Mucosa of stomach (tissue), 1 donor: ENCODE measurements around the gene HILPDA.
"Not testable (repeated sequence)": the region's sequence is repeated elsewhere in the genome, so short reads cannot be mapped to it uniquely, and the experiment has no call there.

ENCODE experiments used
- H3K27me3 ChIP-seq: one replicate; pipeline ENCODE4 v1.7.0; 2013; ENCODE audit warnings: mild to moderate bottlenecking, low read length; ENCODE audit not compliant: control insufficient read depth, insufficient read depth
- H3K36me3 ChIP-seq: one replicate; pipeline ENCODE4 v1.7.0; 2013; ENCODE audit warnings: low read length; ENCODE audit not compliant: control insufficient read depth, insufficient read depth
- H3K4me1 ChIP-seq: one replicate; pipeline ENCODE4 v1.7.0; 2013; ENCODE audit warnings: mild to moderate bottlenecking, low read length; ENCODE audit not compliant: control insufficient read depth, insufficient read depth
- H3K4me3 ChIP-seq: one replicate; pipeline ENCODE4 v1.7.0; 2013; ENCODE audit warnings: low read length
- H3K9ac ChIP-seq: one replicate; pipeline ENCODE4 v1.7.0; 2013; ENCODE audit warnings: mild to moderate bottlenecking, low read length, moderate library complexity
- H3K9me3 ChIP-seq: one replicate; pipeline ENCODE4 v1.7.0; 2013; ENCODE audit warnings: mild to moderate bottlenecking, low read length, moderate library complexity; ENCODE audit not compliant: control insufficient read depth
- donor health status: Pancreatic carcinoma.

HILPDA gene

GRCh38 chr7:128488134-128488533 lies 32.5 kb downstream of the HILPDA start:
- H3K4me3 ChIP-seq, H3K9ac ChIP-seq, H3K9me3 ChIP-seq, H3K36me3 ChIP-seq, H3K4me1 ChIP-seq, H3K27me3 ChIP-seq: not testable (repeated sequence)

DNA sequence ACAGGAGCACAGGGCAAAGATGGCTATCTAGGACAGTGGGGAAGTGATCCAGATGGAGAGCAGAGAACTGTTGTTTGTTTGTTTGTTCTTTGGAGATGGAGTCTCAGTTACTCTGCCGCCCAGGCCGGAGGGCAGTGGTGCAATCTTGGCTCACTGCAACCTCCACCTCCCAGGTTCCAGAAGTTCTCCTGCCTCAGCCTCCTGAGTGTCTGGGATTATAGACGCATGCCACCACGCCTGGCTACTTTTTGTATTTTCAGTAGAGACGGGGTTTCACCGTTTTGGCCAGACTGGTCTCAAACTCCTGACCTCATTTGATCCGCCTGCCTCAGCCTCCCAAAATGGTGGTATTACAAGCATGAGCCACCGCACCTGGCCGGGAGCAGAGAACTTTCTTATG lies 41.7 kb downstream of the HILPDA start:
- Histone ChIP-seq H3K36me3 (peaks cover 3% of the 10 kb centered on the region), H3K9me3 (no peaks in the 10 kb centered on the region), H3K9ac (no peak overlapping the region), H3K4me1 (no peaks in the 10 kb centered on the region), H3K4me3 (no peak overlapping the region), H3K27me3 (no peaks in the 10 kb centered on the region)

GRCh38 chr7:128505416-128505815 lies 49.7 kb downstream of the HILPDA start:
- H3K4me3 ChIP-seq, H3K9ac ChIP-seq, H3K36me3 ChIP-seq, H3K9me3 ChIP-seq, H3K27me3 ChIP-seq, H3K4me1 ChIP-seq: not testable (repeated sequence)

- not testable (repeated sequence) for H3K36me3 ChIP-seq, H3K9me3 ChIP-seq, H3K4me1 ChIP-seq, H3K4me3 ChIP-seq, H3K27me3 ChIP-seq, H3K9ac ChIP-seq
Measured at GRCh38 chr7:128506819-128507218, 51.1 kb downstream of the HILPDA start.

DNA sequence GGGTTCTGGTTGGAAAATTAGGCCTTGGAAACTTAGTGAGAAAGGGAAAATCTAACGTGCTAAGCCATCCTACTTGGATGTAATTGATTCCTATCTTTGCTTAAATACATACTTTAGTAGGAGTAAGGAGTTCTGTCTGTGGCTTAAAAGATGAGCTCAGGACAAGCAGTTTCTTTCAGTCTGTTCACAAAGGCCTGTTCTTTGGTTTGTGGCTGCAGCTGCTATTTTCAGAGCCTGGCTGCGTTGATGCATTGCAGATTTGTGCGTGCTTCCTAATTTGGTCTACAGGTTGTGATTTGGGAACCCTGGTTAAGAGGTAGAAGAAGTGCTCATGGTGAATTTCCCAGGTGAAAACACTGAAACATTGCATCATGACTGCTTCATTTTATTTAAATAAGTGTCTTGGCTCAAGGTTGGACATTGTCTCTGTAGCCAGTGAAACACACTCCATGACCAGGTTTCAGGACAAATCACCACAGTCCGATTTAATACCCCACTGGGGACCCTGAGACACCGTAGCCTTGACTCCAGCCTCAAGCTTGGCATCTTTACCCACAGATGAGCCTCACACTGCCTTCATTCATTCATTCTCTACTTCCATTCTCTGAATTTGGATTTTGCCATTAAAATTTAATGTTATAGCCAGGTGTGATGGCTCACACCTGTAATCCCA lies 51.8 kb downstream of the HILPDA start:
- not testable (repeated sequence) for H3K36me3 ChIP-seq, H3K9me3 ChIP-seq, H3K27me3 ChIP-seq, H3K9ac ChIP-seq, H3K4me1 ChIP-seq, H3K4me3 ChIP-seq
